ENCODE data around the gene MNAT1.
"Not testable (repeated sequence)": the region's sequence is repeated elsewhere in the genome, so short reads cannot be mapped to it uniquely, and the experiment has no call there.

The MNAT1 gene

DNA sequence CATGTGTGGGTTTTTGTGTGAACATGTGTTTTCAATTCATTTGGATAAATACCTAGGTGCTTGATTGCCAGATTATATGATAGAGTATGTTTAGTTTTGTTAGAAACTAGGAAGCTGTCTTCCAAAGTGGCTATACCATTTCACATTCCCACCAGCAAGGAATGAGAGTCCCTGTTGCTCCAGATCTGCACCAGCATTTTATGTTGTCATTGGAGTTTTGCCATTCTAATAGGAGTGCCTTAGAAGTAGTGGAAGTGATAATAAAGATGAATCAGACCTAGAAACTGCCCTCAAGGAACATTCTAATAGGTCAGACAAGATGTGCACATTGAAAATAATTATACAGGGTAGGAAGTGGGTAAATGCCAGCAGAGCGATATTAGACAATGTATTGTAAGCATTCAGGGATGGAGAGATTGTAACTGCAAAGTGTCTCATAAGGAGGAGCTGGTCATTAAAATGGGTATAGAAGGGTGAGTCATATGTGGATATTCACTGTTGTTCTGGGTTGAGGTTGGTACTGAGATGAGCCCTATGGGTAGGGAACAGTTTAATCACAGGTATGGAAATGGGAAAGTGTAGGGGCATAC, 71.4 kb downstream of the MNAT1 start:
- DNase-seq (ENCODE audit: low read depth): no peak

- no peak for DNase-seq (ENCODE audit: low read depth)
These were observed 72.7 kb downstream of the MNAT1 start for GRCh38 chr14:60807247-60807646.

GRCh38 chr14:60807971-60808370, 73.4 kb downstream of the MNAT1 start:
- no peak for DNase-seq (ENCODE audit: low read depth)

- no peak for DNase-seq (ENCODE audit: low read depth)
These were observed 78.4 kb downstream of the MNAT1 start for GRCh38 chr14:60812987-60813386.

DNA sequence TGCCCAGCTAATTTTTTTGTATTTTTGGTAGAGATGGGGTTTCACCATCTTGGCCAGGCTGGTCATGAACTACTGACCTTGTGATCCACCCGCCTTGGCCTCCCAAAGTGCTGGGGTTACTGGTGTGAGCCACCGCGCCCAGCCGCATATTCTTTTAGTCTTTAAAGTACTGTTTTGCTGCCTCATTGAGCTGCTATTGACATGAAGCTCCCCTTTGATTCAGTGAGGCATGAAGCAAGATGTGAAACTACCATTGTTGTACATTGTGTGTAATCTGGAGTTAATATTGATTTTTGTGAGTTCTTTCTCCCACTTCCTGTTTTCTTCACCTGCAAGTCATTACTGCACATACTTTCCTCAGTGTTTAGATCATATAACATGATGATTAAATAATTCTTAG, 80.8 kb downstream of the MNAT1 start:
- DNase-seq (ENCODE audit: low read depth): no peak

- DNase-seq (ENCODE audit: low read depth): no peak
These were observed 82.6 kb downstream of the MNAT1 start for GRCh38 chr14:60817113-60817512.

DNA sequence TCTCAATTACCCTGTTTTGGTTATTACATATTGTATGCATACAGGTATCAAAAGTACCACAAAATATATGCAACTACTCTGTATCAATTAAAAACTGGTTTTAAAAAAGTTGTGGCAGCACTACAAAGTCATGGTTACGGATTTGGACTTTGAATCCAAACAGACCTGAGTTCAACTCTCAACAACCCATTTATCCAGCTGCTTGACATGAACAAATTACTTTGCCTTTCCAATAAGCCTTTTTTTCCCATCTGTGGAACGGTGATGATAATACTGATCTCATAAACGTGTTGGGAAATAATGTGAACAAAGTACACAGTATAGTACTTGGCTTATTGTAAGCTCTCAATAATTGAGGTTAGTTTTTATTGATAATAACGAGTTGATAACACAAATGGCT, 85.0 kb downstream of the MNAT1 start:
- DNase-seq (ENCODE audit: low read depth): no peak

- DNase-seq (ENCODE audit: low read depth): no peak
These were observed 104.0 kb downstream of the MNAT1 start for GRCh38 chr14:60838601-60839000.

DNA sequence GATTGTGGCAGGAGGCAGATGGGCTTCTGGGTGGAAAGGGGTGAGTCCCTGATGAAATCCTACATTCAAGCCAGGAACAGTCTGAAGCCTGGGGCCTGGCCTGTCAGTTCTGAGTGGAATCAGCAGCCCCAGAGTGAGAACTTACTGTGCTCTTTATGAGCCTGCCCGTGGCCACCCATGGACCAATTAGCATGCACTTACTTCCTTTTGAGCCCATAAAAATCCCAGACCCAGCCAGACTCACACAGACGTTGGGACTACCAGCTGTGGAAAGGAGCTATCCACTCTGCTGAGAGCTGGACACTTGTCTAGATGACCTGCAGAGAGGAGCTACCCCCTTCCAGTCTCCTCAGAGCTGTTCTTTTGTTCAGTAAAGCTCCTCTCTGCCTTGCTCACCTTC, 104.5 kb downstream of the MNAT1 start:
- no peak for DNase-seq (ENCODE audit: low read depth)

GRCh38 chr14:60839657-60840056, 105.1 kb downstream of the MNAT1 start:
- DNase-seq (ENCODE audit: low read depth): no peak

DNA sequence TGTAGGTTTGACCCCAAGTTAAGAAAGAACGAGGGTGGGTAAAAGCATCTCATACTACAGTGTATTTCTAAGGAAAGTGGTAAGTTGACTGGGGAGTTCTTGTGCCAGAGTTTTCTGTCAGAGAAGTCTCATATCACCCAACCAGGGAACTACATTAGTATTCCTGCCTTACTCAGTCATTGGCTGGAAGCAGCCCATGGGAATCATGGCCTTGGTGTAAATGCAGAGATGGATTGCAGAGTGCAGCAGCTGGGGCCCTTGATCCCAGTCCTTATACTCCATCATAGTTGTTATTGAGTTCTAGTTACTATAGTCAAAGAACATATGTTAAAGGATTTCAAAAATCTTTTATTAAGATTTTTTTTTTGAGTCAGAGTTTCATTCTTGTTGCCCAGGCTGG, 105.8 kb downstream of the MNAT1 start:
- DNase-seq (ENCODE audit: low read depth): no peak

- DNase-seq (ENCODE audit: low read depth): no peak
These were observed 111.0 kb downstream of the MNAT1 start for GRCh38 chr14:60845523-60845922.

DNA sequence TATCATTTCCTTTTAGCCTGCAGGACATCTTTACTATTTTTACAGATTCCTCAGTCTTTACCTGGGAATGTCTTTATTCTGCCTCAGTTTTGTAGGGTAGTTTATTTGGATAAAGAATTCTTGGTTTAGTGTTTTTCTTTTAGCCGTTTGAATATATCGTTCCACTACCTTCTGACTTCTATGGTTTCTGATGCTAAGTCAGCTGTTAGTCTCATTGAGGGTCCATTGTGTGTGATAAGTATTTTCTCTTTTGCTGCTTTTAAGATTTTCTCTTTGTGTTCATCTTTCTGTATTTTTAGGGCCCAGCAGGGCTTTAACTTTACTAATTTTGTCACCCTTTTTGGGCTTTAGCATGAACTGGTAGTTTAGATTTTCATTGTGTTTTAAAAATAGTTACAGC, 113.5 kb downstream of the MNAT1 start:
- DNase-seq (ENCODE audit: low read depth): no peak

- DNase-seq (ENCODE audit: low read depth): not testable (repeated sequence)
These were observed 117.1 kb downstream of the MNAT1 start for GRCh38 chr14:60851692-60852091.

DNA sequence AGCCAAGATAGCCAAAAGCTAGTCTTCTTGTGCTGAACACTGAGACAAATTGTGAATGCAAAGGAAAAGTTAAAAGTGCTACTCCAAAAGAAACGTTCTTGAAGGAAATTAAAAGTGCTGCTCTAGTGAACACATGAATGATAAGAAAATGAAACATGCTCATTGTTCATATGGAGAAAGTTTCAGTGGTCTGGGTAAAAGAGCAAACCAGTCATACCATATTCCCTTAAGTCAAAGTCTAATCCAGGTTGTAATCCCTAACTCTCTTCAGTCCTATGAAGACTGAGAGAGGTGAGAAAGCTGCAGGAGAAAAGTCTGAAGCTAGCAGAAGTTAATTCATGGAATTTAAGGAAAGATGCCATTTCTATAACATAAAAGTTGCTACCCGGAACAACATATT, 121.5 kb downstream of the MNAT1 start:
- no peak for DNase-seq (ENCODE audit: low read depth)

- DNase-seq (ENCODE audit: low read depth): no peak
These were observed 125.0 kb downstream of the MNAT1 start for GRCh38 chr14:60859525-60859924.

DNA sequence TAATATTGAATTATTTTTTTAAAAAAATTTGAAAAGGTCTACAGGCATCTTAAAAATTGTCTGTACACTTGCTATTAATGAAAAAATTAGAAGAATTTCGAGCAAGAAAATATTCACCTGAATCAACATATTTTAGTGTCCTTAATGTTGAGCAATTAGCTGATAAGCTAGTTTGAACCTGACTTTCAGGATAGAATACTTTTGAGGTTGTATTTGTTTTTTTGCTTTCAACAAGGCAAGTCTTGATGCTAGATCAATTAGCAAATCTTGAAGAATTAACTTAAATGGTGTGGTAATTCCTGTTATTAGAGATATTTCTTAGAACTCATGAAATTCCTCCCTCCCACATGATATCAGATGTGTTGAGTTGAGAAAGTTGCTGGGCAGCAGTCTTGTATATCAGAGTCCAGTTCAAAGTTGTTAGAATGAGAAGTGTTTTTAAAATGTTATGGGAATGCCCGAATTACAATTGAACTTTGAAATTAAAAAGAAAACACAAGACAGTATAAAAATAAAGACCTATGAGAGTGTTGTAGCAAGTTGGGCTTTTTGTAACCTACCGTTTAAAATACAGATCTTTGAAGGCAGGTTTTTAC, 127.1 kb downstream of the MNAT1 start:
- DNase-seq (ENCODE audit: low read depth): no peak

GRCh38 chr14:60862283-60862682, 127.7 kb downstream of the MNAT1 start:
- no peak for DNase-seq (ENCODE audit: low read depth)

DNA sequence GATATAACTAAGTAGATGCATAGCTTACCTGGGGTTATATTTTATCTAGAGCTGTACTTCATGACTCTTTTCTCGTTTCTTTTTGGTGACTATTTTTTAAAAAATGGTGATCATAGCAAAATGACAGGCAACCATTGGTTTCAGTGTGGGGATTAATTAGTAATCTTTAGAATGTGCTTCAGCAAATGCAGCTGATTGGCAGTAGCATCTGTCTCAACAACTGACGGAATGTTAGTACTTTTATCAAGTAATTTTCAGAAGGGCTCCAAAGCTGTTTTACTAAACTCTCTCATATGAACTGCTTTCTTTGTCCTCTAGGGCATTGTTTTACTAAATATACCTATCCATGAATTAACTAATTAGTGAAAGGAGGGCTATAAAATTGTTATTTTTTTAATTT, 128.7 kb downstream of the MNAT1 start:
- no peak for DNase-seq (ENCODE audit: low read depth)

DNA sequence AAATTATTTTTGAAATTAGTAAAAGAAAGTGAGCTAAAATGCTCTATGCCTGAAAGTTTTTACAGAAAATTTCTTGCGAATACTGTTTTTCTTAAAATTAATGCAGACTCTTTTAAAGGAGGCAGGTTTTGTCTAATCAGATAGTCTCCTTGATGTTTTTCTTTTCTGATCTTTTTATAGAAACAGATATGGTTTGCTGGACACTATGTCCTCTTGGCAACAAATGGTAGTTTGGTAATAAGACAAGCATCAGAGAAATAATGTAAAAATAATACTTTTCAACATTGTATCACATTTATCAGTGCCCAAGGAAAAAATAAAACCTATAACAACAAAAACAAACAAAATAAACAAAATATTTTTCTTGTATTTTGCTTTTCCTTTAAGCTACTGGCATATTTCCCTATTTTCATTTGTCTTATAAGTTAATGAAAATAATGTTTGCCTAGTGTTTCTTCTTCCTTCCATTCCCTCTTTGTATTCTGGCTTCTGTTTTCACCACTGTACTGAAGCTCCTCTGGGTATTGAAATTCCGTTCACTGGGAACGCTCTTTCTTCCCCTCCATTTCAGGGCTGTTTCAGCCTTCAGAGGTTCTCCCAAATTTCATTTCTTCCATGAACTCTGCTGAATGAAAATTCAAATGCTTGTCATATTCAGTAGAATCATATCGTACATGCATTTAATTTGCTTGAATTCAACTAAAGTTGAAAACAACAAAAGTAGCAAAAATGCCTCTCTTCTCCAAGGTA, 131.0 kb downstream of the MNAT1 start:
- no peak for DNase-seq (ENCODE audit: low read depth)

DNA sequence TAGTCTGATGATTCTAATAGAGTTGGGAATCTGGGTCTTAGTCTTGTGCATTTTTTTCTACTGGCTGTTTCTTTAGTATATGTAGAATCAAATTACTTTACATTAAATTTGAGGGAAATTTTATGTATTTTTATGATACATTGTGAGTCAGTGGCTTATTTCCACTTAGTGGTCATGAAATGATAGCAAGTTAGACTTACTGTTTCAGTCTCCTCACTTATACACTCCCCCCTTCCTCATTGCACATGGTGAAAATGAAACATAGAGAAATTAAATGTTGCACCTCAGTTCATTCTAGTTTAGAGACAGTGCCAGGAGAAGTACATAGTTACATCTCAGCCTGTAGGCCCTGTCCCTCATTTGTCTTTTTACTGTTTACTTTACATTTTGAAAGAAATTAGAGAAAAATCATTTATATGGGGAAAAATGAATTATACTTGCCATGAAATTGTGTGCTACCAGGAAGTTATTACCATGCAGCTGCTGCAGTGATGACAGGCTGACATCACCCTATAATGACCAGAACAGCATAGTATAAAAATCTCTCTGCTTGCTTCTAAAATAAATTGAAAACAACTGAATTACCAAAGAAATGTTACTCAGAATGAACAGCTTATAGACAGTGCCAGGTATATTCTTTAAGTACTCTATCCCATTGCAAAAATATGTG, 133.1 kb downstream of the MNAT1 start:
- no peak for DNase-seq (ENCODE audit: low read depth)

DNA sequence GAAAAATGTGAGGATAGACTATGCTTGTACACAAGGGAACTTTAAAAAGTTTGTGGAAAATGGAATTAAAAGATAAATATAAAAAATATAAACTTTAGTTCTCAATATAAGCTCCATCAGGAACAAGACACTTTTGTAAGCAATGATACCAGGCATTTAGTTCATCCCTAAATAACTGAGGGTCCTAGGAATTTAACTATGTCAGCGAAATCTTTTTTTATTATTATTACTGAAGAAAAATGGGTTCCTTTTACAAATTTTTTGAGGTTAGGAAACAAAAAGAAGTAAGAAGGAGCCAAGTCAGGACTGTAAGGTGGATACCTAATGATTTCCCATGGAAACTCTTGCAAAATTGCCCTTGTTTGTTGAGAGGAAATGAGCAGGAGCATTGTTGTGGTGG, 143.6 kb downstream of the MNAT1 start:
- DNase-seq (ENCODE audit: low read depth): no peak

- DNase-seq (ENCODE audit: low read depth): no peak
These were observed 144.0 kb downstream of the MNAT1 start for GRCh38 chr14:60878536-60878935.
